SIG-M5 (cell line): ENCODE measurements around the gene AP1G1.

Experiments
- DNase-seq: peaks from one replicate; lab custom pipeline; 2025; lab: John Stamatoyannopoulos, UW

The AP1G1 gene

GRCh38 chr16:71754108-71754507 lies 54.5 kb downstream of the AP1G1 start:
- DNase-seq, result no peak

- DNase-seq, result no peak
Measured at GRCh38 chr16:71748226-71748625, 60.4 kb downstream of the AP1G1 start.

DNA sequence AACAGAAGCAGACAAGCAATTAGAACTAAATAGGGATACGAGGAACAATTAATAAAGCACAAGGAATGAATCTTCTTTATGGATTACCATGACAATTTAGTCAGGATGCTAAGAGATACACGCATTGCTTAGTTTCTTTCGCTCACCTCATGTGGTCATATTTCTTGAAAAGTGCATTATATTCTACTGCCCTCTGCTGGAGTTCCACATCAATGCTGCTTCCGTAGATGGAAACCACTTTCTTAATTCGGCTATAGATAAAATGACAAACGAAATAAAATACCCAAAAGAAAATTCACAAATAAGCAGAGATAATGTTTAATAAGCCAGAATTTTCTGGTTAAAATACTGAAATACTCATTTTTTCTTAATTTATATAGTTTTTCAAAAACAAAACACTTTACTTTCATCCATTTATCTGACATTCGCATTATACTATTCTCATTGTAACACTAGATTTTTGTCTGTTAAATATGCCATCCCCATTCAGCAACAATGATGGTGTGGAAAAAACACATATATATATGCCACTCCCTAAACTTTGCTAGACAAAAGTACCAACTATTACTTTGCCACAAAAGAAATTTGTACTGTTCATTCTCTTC lies 62.1 kb downstream of the AP1G1 start:
- DNase-seq, result no peak

DNA sequence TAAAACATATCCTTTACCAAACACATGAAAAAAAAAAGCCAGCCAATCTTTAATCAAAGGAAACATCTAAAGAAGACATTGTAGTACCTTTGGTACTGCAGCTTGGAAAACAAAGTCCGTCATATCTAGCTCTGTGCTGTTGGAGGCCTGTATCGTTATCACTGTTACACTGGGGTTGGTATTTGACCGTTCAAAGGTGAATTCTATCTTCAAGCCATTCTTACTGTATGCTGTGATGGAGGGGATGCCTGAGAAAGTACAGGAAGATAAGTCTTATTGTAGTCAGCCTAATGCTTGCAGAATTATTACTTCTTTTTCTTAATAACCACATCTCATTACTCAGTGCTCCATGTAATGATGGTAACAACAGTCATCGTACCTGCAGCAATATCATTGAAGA lies 69.8 kb downstream of the AP1G1 start:
- DNase-seq, result no peak

- DNase-seq, result no peak
Measured at GRCh38 chr16:71737501-71737900, 71.1 kb downstream of the AP1G1 start.

DNA sequence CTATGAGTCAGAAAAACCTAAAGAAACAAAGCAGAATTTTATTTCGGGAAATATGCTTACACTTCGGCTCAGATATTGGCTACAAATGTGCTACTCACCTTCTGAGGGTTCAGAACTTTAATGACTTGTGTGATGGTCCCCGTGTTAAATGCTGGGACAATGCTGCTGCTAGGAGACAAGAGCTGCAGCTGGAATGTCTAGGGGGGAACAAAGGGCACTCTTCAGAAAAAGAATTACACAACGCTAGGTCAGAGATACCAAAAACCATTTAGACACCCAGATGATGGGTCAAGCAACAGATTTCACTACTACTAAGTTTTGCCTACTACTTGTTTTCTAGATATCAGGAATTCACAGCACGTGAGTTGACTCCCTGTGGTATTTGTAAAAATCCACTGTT lies 74.1 kb downstream of the AP1G1 start:
- no peak for DNase-seq

GRCh38 chr16:71732587-71732986 lies 76.0 kb downstream of the AP1G1 start:
- no peak for DNase-seq

GRCh38 chr16:71727551-71728324 lies 80.9 kb downstream of the AP1G1 start:
- DNase-seq, result no peak

GRCh38 chr16:71726476-71727315 lies 81.9 kb downstream of the AP1G1 start:
- DNase-seq, result no peak

GRCh38 chr16:71724320-71724751 lies 84.3 kb downstream of the AP1G1 start, which contains the start of gene PHLPP2:
Gene PHLPP2 (minus strand): TSS chr16:71724701. CDS start chr16:71714795, 9,906 bp downstream.
- no peak for DNase-seq

DNA sequence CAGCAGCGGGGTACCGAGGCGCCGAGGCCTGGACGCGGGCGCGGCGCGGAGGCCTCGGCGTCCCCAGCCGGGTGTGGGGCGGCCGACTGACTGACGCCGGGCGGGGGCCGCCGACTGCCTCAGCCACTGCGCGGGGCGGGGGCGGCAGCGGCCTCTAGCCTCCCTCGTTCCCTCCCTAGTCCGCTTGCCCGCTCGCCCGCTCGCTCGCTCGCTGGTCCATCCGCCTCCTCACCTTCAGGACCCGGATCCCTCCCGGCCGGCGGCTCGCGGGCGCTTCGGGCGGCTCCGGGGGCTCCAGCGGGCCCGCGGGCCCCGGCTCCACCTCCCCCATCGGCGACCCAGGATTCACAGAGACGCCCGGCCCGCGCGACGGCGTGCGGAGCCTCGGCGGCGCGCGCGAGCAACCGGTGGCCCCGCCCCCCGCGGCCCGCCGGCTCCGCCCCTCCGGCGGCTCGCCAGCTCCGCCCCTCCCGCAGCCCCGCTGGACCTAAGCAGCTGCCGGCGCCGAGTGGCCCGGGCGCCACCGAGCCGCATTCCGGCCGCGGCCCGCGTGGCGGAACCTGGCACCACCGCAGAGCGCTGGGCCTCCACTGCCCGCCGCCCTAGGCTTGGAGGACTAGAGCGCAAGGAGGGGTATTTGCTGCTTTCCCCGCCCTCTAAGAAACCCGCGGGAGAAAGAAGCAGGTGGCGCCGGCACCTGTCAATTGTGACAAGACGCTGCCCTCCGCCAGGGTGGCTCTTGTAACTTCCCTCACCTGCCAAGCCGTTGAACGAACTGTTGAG lies 84.9 kb downstream of the AP1G1 start:
- DNase-seq, result no peak

DNA sequence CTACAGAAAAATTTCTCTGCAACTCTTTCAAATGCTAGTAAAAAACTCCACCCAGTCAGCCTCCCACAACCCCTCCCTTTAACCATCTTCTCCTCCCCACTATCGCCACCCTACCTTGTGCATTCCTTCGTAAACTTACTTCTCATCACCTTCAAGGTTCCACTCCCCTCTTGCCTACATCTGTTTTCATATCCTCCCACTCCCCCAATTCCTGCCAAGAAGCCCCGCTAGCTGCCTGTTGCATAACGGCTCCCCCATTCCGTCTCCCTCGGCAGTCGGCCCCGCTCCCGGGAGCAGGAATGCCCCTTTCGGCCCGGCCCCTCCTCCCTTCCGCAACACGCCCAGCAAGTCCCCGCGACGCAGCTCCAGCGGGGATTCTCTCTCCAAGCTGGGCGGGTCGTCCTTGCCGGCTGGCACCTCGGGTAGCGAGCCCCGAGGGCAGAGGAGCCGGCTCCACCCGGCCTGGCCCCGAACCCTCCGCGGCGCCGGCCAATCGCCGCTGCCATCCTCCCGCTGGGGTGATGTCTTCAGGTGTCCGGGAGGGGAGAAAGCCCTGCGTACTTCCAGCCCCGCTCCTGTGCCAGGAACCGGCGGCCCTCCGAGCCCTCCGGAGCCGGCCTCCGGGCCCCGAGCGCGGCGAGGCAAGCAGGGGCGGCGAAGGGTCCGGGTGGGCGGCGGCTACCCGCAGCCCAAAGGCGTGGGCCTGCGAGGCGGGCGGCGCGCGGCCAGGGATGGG lies 85.7 kb downstream of the AP1G1 start:
- DNase-seq, result no peak

- DNase-seq, result no peak
Measured at GRCh38 chr16:71721066-71721740, 87.4 kb downstream of the AP1G1 start.

- DNase-seq, result no peak
Measured at GRCh38 chr16:71712501-71712900, 96.1 kb downstream of the AP1G1 start.

DNA sequence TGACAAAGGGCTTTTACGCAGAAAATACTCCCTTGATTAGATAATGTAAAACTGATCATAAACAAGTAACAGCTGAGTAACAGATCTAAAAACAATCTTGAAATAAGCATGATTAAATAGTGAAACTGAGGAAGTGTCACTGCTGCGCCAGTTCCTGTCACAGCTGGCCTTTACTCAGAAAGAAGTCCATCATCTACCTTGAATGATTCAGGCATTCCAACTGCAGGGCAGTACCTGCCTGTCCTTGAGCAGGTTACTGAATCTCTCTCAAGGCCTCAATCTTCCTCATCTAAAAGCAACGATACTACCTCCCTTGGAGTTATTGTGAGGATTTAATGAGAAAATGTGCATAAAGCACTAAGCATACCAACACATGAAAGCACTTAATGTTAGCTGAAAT lies 96.8 kb downstream of the AP1G1 start:
- no peak for DNase-seq

DNA sequence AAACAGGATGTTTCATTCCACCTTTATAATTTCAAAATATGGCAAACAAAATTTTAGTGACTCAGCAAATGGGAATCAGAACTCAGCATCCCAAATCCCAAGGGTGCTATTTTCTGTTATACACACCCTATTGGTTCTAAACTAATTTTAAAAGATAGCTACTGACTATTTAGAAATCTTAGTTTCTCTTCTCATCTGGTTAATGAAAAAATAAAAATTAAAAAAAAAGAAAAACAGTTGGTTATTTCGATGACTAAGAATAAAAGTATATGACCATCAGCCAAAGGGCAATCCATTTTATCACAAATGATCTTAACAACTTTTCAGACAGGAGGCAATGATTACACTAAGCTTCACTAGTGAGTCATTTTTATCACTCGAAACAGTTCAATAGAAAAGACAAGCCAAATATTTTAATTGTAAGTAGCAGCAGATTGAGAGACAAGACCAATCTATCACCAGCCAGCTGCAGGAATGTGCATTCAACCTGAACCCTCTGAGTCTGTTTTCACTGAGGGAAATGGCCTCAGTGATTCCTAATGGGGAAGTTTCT lies 99.3 kb downstream of the AP1G1 start:
- DNase-seq, result no peak

DNA sequence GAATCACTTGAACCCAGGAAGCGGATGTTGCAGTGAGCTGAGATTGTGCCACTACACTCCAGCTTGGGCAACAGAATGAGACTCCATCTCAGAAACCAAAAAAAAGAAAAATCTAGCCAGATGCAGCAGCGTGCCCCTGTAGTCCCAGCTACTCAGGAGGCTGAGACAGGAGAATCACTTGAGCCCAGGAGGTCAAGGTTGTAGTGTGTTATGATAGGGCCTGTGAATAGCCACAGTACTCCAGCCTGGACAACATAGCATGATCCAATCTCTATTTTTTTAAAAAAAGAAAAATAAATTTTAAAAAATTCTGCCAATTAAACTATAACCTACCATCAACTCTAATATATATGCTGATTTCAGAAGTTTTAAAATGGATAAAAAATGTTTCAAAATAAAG lies 99.9 kb downstream of the AP1G1 start:
- DNase-seq, result no peak

- DNase-seq, result no peak
Measured at GRCh38 chr16:71707199-71707598, 101.4 kb downstream of the AP1G1 start.

- no peak for DNase-seq
Measured at GRCh38 chr16:71706046-71706445, 102.6 kb downstream of the AP1G1 start.

- no peak for DNase-seq
Measured at GRCh38 chr16:71703333-71703732, 105.3 kb downstream of the AP1G1 start.
